Measurements from ENCODE around the gene SUZ12.
"Not testable (repeated sequence)": the region's sequence is repeated elsewhere in the genome, so short reads cannot be mapped to it uniquely, and the experiment has no call there.

The SUZ12 gene

GRCh38 chr17:31951953-31952352 is 15.1 kb downstream of the SUZ12 start:
- DNase-seq = not testable (repeated sequence)

DNA sequence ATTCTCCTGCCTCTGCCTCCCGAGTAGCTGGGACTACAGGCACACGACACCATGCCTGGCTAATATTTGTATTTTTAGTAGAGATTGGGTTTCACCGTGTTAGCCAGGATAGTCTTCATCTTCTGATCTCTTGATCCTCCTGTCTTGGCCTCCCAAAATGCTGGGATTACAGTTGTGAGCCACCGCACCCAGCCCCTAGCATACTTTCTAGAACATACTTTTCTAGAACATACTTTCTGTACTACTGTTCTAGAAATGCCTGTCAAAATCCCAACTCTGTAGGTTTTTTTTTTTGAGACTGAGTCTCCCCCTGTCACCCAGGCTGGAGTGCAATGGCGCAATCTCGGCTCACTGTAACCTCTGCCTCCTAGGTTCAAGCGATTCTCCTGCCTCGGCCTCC is 27.3 kb downstream of the SUZ12 start:
- not testable (repeated sequence) for DNase-seq

DNA sequence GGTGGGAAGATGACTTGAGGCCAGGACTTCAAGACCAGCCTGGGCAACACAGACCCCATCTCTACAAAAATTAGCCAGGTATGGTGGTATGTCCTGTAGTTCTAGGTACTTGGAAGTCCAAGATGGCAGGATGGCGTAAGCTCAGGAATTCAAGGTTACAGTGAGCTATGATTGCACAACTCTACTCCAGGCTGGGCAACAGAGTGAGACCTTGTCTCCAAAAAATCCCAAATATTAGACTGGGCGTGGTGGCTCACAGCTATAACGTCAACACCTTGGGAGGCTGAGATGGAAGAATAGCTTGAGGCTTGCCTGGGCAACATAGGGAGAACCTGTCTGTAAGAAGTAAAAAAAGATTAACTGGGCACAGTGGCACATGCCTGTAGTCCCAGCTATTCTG is 30.8 kb downstream of the SUZ12 start:
- no peak for DNase-seq

DNA sequence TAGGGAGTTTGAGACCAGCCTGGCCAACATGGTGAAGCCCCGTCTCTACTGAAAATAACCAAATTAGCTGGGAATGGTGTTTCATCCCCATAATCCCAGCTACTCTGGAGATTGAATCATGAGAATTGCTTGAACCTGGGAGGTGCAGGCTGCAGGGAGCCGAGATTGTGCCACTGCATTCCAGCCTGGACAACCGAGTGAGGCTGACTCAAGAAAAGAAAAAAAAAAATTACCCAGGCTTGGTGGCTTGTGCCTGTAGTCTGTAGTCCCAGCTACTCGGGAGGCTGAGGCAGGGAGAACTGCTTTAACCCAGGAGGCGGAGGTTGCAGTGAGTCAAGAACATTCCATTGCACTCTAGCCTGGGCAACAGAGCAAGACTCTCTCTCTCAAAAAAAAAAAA is 33.6 kb downstream of the SUZ12 start:
- DNase-seq = not testable (repeated sequence)

- peak in 2 of 56 donors; percentile 0 to 16 for DNase-seq
These were observed 37.7 kb downstream of the SUZ12 start for GRCh38 chr17:31974269-31975071.

- not testable (repeated sequence) for DNase-seq
These were observed 38.6 kb downstream of the SUZ12 start for GRCh38 chr17:31975391-31975790.

GRCh38 chr17:31991821-31992220 is 55.0 kb downstream of the SUZ12 start:
- DNase-seq = not testable (repeated sequence)

GRCh38 chr17:31997005-31997404 is 60.2 kb downstream of the SUZ12 start:
- no peak for DNase-seq

- peak; percentile 20 to 89 (median 74) for DNase-seq
These were observed 70.2 kb downstream of the SUZ12 start, which contains the start of gene LRRC37B for GRCh38 chr17:32006957-32007462. Gene LRRC37B, plus strand, starts transcription at chr17:32007383. Its CDS starts 14,010 bp downstream, at chr17:32021393.

DNA sequence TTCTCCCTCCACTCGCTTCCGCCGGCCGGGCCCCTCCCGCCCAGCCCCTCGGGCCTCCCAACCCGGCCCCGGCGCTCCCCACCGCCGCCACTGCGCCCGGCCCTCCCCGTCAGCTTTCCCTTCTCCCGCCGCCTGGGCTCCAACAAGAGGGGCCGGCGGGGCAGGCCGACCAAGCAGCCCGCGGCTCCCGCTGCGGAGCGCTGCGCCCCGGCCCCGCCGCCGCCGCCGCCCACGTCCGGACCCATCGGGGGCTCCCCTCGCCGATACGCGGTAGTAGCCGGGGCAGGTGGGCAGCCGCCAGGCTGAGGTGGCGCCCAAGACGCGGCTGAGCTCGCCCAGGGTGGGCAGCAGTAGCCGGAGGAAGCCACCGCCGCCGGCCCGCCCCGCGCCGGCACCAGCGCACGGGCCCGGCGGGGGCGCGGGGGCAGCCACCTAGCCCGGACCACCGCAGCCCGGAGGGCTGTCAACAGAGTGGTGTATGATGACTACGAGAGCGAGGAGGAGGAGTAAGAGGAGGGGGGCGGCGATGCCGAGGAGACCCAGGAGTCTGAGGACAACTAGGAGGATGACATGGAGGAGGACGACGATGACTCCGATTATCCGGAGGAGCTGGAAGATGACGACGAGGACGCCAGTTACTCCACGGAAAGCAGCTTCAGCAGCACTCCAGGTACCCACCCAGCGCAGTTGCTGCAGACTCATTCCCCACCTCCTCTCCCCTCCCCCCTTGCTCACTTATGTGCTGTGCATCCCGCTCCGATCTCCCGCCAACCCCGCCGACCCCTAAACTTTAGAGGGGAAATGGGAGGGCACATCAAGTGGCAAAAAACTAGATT is 70.9 kb downstream of the SUZ12 start:
- DNase-seq = peak in 40 of 56 donors; percentile 8 to 66 (median 37)

GRCh38 chr17:32009262-32009542 is 72.4 kb downstream of the SUZ12 start:
- no peak for DNase-seq

- no peak for DNase-seq
These were observed 73.3 kb downstream of the SUZ12 start for GRCh38 chr17:32010114-32010513.

DNA sequence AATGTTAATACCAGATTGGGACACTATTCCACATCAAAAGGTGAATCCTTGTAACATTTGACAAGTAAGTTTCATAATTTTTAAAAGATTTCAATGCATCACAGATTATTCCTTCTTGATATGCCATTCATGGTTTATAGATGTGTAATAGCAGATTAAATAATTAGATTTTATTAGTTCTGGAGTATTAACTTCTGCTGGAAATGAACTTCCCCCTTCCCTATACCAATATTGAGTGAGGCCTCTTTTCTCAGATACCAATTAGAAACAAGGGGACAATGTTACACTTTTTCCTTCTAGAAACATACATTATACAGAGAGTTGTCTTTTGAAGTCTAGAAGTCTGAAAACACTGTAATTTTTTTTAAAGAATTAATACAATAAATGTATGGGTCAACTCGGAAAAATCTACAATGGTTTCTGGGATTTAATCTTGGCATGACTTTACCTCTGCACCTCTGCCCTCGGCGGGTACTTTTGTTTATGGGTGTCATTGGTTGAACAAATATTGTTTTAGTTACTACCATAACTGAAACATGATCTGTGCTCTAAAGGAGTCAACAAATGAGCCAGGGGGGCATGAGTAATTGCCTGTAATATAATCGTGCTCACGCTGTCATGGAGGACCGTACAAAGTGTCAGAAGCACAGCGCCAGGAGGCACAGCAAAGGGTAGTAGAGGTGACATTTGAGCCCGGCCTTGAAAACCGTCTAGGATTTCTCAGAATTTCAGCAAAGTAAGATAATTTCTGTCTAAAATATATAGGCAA is 78.6 kb downstream of the SUZ12 start:
- DNase-seq = no peak

DNA sequence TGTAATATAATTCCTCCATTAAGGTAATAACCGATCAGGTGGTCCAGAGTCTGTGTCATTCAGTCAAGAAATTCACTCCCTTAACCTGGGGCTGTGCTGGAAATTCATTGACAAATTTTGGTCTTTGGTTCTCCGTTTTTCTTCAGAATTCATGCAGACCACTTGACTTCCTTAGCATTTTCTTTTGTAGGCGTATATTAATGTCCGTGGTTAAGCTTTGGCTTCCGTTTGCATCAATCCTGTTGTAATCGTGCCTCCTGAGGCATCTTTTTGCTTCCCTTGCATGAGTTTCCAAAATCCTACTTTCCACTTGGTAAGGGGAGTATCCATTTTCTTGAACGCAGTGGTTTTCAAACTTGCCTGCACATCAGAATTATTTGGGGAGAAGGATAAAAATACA is 79.4 kb downstream of the SUZ12 start:
- no peak for DNase-seq

- DNase-seq = no peak
These were observed 82.4 kb downstream of the SUZ12 start for GRCh38 chr17:32019228-32019627.

- peak in 17 of 56 donors; percentile 1 to 48 (median 17) for DNase-seq
These were observed 84.3 kb downstream of the SUZ12 start for GRCh38 chr17:32020943-32021614.

- no peak for DNase-seq
These were observed 84.8 kb downstream of the SUZ12 start for GRCh38 chr17:32021615-32021955.

DNA sequence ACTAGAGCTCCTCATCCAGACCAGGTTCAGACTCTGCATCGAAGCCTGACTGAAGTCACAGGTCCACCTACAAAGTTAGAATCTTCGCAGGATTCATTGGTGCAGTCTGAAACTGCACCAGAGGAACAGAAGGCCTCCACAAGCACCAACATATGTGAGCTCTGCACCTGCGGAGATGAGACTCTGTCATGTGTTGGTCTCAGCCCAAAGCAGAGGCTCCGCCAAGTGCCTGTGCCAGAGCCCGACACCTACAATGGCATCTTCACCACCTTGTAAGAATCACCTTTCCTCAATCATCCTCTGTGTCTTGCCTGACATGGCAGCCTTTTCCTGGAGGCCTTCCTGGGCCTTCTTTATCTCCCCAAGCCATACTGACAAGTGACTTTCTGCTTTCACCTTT is 85.7 kb downstream of the SUZ12 start:
- DNase-seq = not testable (repeated sequence)

- not testable (repeated sequence) for DNase-seq
These were observed 90.5 kb downstream of the SUZ12 start for GRCh38 chr17:32027271-32027670.

GRCh38 chr17:32033223-32033622 is 96.4 kb downstream of the SUZ12 start:
- no peak for DNase-seq

DNA sequence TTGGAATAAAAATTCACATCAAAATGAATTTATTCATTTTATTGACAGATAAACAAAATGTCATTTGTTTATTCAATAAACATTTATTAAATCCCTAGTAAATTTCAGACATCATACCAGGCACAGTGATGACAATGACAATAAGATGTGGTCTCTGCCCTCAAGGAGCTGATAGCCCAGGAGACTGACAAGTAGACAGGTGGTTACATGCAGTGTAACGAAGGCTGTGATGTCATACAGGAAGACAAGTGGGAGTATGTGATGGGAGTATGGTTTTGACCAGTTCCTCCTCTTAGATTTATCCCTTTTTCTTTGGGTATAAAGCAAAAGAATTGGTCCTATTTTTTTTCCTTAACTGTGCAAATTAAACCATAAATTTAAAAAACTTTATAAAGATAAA is 97.0 kb downstream of the SUZ12 start:
- not testable (repeated sequence) for DNase-seq
